Suprapubic skin (tissue), 3 donors: ENCODE measurements around the gene DYNLT1.

Experiments
- POLR2A ChIP-seq, 2 donors: fragments of 450-650 bp; IDR thresholded peaks; one replicate each; pipeline ENCODE4 v1.6.1; 2017; ENCODE audit warnings: antibody characterized with exemption in 2 of 2, mild to moderate bottlenecking in 2 of 2, moderate library complexity in 2 of 2
- TF ChIP-seq, protein P1 (sequence below), 2 donors: fragments of 200-600 bp in 1 of 2; fragments of 450-650 bp in 1 of 2; sonication (generic) in 1 of 2; IDR thresholded peaks; one replicate each; pipeline ENCODE4 v1.5.1; 2016 to 2019; ENCODE audit warnings: antibody characterized with exemption in 2 of 2, mild to moderate bottlenecking in 1 of 2, moderate library complexity in 1 of 2

DNA sequence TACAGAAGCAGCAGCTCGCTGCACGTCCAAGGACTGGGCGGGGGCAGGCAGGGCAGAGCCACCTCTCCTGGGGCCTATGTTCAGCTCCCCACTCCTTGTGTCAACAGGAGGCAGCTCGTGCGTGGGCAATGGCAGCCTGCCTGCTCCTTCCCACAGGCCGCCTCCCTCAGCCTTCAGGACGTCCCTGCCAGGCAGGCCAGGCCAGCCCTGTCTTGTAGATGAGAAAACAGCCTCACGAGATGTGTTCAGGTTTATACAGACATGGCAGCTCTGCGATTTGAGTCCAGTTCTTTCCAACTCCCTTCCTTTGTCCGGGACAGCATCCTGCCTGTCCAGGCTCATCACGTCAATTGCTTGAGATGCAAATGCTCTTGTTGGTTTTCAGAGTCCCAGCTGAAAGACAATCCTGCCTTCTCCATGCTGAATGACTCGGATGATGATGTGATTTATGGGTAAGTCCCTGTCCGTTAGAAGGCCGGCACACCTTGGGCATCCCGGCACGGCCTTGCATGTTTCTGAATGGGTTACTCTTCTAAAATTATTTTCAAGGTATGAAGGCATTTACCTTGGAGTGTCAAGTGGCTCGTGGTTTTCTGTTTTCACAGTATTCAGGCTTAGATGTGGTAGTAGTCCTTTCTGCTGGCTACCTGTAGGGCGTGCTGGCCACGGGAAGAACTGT lies 13.5 kb downstream of the DYNLT1 start:
- TF ChIP-seq POLR2A (IDR thresholded peaks at IDR 0.05) = no peak
- TF ChIP-seq, protein P1, sequence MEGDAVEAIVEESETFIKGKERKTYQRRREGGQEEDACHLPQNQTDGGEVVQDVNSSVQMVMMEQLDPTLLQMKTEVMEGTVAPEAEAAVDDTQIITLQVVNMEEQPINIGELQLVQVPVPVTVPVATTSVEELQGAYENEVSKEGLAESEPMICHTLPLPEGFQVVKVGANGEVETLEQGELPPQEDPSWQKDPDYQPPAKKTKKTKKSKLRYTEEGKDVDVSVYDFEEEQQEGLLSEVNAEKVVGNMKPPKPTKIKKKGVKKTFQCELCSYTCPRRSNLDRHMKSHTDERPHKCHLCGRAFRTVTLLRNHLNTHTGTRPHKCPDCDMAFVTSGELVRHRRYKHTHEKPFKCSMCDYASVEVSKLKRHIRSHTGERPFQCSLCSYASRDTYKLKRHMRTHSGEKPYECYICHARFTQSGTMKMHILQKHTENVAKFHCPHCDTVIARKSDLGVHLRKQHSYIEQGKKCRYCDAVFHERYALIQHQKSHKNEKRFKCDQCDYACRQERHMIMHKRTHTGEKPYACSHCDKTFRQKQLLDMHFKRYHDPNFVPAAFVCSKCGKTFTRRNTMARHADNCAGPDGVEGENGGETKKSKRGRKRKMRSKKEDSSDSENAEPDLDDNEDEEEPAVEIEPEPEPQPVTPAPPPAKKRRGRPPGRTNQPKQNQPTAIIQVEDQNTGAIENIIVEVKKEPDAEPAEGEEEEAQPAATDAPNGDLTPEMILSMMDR (IDR thresholded peaks at IDR 0.05) = no peak
